ENCODE measurements around the gene RFX7.

GRCh38 chr15:56128081-56128480 lies 115.6 kb downstream of the RFX7 start:
- TF ChIP-seq CTCF (IDR thresholded peaks at IDR 0.05; ENCODE audit: control extremely low read depth in 1 of 3, insufficient read depth in 1 of 3, low read depth in 1 of 3, low read length in 3 of 3) (no peak), EP300 (IDR thresholded peaks at IDR 0.05; ENCODE audit: borderline replicate concordance in 1 of 2, low read depth in 2 of 2, low read length in 2 of 2) (no peak)

Data from H1 (cell line).